T-helper 1 cell treated with Interleukin-12 subunit alpha and Interleukin-12 subunit beta and Interleukin-4 antibody, amounts not matched to agents 30 ng/mL and 1 ng/mL, for 36 hours (primary cell): ENCODE results near the gene ISCU. TPM values are rescaled to one million over a fixed set of nuclear protein-coding genes. Genes with fewer than 3 reads are reported as not detected.
"Not testable (repeated sequence)": the region's sequence is repeated elsewhere in the genome, so short reads cannot be mapped to it uniquely, and the experiment has no call there.

Source experiments
- intact Hi-C: fragments of 100-400 bp; cut with micrococcal nuclease; formaldehyde crosslinking; loops from one replicate; pipeline ENCODE4 v1.15.1; 2024
- total RNA-seq: library from RNA; stranded (reverse); gene quantifications from 2 replicates; pipeline ENCODE4 v1.2.3, GENCODE V29; 2022

Gene ISCU
- total RNA-seq, 1 donor from 2014 or later = 77.2 TPM

DNA sequence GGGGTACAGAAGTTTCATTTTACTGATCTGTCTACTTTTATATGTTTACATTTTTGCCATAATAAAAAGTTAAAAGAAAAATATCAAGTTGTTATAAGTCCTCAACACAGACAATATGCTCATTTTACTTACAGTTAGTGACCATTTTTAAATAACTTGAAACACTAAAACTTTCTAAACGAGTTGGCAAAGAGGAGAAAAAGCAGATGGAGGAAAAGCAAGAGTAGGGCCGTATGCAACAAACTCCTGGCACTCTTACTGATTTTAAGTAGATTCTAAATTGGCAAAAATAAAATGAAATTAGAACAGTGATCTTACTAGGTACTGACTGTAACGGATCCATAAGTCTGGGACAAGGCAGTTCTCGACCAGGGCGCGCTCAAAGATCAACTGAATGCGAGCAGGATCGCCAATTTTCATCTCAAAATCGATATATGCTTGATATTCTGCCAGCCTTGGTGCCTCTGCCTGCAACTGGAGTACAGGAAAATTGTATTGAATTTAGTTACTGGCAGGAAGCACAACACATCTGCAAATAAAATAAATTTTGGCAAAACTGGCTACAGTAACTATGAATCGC lies 23.7 kb upstream of the ISCU start:
- intact Hi-C loops = no loop called here

DNA sequence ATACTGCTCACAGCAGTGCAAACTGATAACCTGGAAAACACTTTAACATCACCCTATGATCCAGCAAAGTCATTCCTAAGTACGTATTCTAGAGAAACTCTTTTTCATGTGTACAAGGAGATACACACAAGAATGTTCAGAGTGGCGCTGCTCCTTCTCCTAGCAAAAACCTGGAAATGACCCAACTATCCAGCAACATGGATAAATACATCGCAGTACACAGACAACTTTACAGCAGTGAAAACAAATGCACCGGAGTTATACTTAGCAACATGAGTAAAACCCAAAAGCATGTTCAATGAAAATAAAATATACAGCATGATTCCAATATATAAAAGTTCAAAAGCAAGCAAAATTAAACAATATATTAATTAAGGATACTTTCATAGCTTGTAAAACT lies 20.1 kb upstream of the ISCU start:
- intact Hi-C loops = no loop called here

- intact Hi-C loops = no loop called here
These were observed 18.7 kb upstream of the ISCU start for GRCh38 chr12:108543652-108544051.

DNA sequence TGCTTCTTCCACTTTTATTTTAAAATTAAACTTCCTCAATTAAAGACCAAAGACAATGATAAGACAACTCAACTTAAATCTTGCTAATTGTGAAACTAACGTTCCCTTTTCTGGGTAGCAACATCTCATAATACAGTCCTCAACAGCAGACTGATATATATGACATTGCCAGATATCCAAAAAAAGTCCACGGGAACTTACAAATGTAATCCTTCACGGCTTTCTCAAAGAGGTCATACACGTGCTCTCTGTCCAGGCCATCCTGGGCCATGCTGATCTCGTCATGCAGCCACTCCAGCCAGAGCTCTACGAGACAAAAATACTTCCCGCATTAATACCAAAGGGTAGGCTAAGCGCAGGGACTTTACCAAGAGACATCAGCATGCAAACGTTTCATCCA lies 14.7 kb upstream of the ISCU start:
- intact Hi-C loops = no loop called here

GRCh38 chr12:108548954-108549521 lies 13.4 kb upstream of the ISCU start:
- intact Hi-C loops = no loop called here

DNA sequence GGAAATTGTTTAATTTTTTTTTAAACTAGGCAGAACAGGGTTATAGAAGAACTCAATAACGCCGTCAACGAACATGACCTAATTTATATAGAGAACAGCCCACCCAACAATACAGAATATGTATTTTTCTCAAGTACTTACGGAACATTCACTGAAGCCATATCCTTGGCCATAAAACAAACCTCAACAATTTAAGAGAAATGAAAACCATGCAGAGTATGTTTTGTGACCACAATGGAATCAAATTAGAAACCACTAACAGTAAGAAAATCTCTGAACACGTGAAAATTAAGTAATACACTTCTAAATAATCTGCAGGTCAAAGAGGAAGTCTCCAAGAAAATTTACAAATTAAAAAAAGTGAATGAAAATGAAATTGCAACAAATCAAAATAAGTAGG lies 10.9 kb upstream of the ISCU start:
- intact Hi-C loops = no loop called here

DNA sequence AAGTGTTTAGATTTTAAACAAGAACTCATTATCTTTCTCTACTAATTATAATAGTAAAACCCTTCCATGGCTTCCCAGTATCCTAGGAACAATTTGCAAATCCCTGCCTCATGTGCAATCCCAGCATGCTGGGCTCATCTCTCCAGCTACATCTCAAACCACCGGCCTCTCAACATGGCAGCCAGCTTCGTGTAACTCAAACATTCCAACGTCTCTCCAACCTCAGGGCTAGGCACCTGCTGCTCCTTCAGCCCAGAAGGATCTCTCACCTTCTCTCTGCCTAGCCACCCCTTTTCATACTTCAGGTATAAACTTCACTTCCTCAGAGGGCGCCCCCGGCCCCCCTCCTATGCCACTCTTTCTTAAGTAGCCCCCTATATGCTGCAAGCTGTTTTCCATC lies 8.6 kb upstream of the ISCU start:
- intact Hi-C loops = no loop called here

DNA sequence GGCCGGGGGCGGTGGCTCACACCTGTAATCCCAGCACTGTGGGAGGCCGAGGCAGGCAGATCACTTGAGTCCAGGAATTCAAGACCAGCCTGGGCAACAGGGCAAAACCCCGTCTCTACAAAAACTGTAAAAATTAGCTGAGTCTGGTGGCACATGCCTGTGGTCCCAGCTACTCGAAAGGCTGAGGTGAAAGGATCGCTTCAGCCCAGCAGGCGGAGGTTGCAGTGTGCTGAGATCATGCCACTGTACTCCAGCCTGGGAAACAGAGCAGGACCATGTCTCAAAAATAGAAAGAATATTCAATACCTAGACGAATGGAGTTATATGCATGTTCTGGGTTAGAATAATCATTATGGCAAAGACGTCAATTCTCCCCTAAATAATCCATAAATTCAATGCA lies 7.0 kb upstream of the ISCU start:
- intact Hi-C loops = not testable (repeated sequence)

- intact Hi-C loops = no loop called here
These were observed 3.3 kb upstream of the ISCU start for GRCh38 chr12:108559007-108559655.

GRCh38 chr12:108559748-108560147 lies 2.6 kb upstream of the ISCU start:
- intact Hi-C loops = loop anchor here (1.0 to 5.0 kb wide), 6 partner anchors 874 to 1602 kb away; partner anchors contain the start of genes FAM222A, KCTD10, MMAB and MTERF2

- intact Hi-C loops = loop anchor here (1.0 to 5.0 kb wide), 6 partner anchors 875 to 1603 kb away; partner anchors contain the start of genes FAM222A, KCTD10, MMAB and MTERF2
These were observed 2.1 kb upstream of the ISCU start for GRCh38 chr12:108560321-108560721.

DNA sequence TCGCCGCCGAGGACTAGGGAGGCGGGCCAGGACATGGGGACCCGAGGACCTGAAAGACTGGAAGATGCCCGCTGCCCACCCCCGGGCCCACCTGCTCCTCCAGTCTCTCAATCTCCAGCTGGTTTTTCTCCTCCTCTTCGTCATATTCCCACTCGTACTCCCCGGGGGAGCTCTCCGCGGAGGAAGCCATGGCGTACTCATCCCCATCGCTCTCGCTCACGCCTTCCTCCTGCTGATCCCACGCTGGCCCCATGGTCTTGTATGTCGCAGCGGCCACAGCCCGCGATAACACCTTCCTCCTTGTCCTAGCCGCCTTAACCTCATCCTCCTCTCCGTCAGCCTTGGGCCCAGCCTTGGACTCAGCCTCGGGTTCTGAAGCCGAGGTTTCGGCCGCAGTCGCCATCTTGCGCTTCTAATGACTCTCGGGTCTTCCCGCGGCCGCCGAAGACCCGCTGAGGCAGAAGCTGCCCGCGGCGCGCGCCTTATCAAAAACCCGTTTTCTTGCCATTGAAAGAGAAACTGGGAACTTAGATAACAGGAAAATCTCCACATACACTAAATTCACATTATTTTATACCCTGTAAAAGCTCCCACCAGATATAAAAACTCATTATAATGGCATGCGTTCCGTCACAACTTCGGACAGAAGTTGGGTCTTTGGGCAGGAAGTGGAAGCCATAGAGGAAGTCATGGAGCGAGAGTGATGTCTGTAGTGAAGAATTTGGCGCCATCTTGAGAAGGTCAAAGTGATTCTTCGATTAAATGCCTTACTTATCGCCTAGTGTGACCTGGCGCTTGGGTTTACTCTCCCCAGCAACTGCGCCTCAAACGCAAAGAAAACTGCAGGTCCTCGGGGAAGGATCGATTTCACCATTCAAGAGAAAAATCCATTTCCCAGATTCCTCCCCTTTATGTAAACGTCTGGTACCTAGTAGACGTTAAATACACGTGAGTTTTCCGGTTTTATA lies 1.4 kb upstream of the ISCU start, which contains the start of gene SART3:
Gene SART3 (minus strand): TSS at position 422 of the 968 bp plus-strand sequence. CDS start 19 bp downstream, at position 403.
- intact Hi-C loops = loop anchor here (1.0 to 5.0 kb wide), 11 partner anchors 8 to 1604 kb away; partner anchors contain the start of genes FAM222A, FICD, KCTD10 and MMAB

DNA sequence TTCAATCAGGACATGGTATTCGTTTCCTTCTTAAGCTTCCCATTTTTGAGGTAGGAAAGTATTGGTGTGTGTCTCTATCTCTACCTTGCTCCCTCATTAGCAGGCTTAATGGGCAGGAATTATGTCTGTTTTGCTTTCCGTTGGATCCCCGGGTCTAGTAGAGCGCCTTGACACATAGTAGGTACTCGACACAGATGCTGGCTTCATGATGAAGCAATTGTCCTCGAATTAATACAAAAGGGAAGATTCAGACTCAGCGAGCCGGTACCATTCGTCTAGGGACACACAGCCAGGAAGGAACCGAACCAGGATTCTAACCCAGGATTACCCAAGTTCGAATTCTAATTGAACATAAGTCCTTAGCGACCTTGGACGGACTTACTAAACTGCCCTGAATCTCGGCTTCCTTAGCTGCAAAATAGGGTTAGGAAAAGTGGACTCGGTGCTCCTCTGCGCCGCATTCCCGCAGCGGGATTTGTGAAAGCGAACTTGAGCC lies 496 bp upstream of the ISCU start:
- intact Hi-C loops = loop anchor here (1.0 to 5.0 kb wide), 12 partner anchors 7 to 1605 kb away; partner anchors contain the start of genes CRY1, FAM222A, FICD and KCTD10

DNA sequence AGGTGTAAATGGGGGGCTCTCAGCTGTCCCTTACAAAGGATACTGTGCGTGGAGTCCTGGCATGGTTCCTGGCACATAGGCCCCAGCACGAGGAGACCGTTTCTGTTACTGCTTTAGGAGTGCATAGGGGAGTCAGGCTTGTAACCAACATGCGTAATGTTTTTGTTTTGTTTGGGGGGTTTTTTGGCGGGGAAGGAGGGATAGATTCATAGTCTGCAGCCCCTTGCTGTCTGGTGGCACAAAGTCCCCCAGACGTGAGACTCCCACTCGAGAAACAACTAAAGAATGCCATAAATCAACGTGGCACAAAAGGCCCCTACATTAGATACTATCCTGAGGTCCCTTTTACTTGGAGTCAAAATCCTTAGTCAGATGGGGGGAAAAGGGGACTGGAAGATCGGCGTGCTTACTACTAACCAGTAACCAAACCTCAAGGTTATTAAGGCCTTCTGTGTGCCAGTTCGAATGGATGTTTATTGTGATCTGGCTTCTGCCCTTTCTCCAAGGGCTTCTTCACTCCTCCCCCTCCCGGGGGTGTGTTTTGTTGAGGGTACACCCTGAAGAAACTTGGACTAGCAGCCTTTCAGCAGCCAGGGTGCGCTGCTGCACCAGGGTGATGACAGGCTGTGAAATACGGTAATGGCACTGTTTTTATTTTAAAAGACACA lies 874 bp downstream of the ISCU start:
- intact Hi-C loops = loop anchor here (1.0 to 5.0 kb wide), 16 partner anchors 55 to 1606 kb away; partner anchors contain the start of genes ALKBH2, CORO1C, CRY1 and FAM222A

DNA sequence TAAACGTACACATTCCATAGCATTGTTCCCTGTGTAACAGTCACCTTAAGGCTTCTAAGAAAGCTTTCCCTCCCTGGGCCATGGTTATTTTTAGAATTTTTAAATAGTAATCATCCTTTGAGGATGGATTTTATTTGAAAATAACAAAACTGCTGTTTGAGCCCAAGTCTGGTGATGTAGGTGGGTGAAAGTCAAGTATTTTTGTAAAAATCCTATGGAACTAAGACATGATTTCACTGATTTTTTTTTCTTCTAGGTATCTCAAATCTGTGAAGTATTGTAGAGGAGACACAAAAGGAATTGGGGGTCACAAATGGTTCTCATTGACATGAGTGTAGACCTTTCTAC lies 1.4 kb downstream of the ISCU start:
- intact Hi-C loops = loop anchor here (1.0 to 5.0 kb wide), 16 partner anchors 55 to 1606 kb away; partner anchors contain the start of genes ALKBH2, CORO1C, CRY1 and FAM222A

DNA sequence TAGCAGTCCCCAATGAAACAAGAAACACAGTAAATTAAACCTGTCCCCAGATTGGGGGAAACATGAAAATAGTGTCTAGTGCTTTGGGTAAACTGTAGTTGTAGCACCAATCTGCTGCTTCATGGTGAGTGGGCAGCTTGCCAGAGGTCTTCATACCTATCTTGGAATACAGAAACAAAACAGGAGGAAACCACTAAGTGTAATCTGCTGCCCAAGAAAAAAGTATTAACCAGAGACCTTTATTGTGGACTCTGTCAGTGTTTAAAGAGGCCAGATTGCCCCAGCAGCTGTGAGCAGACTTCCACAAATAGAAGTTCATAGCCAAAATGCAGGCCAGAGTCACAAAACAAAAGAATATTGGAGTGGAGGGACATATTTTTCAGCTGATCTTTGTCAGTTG lies 2.3 kb downstream of the ISCU start:
- intact Hi-C loops = loop anchor here (5.0 kb wide), 5 partner anchors 913 to 1607 kb away; partner anchors contain the start of genes FAM222A, KCTD10, MMAB and MTERF2

- intact Hi-C loops = no loop called here
These were observed 2.8 kb downstream of the ISCU start for GRCh38 chr12:108565146-108565545.

GRCh38 chr12:108565976-108566375 lies 3.6 kb downstream of the ISCU start:
- intact Hi-C loops = no loop called here

DNA sequence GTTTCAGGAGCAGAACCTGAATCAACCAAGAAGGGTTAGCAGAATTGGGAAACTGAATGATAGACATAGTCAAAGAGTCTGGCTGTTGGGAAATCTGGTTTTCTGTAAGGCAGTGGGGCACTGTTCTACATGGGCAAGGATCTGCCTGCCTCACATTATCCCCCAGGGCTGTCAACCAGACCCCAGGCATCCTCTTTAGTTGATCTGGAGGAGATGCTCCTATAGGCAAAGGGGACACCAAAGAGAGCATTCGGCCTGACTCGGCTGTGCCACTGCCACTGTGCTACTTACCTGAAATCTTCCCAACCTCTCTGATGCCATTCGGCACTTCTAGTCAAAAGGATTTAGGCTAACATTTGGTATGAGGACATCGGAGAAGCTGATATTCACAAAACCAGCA lies 4.1 kb downstream of the ISCU start:
- intact Hi-C loops = no loop called here
